ENCODE measurements around the gene PSMG1.

- TF ChIP-seq CTCF (IDR thresholded peaks at IDR 0.05; ENCODE audit: extremely low read depth in 1 of 2, insufficient read depth in 1 of 2, low read depth in 1 of 2, low read length in 2 of 2) (no peak), JUN (IDR thresholded peaks at IDR 0.05; ENCODE audit: borderline replicate concordance, insufficient read depth, insufficient read length, low read depth) (no peak), POLR2A (IDR thresholded peaks at IDR 0.05; ENCODE audit: low read depth, low read length) (no peak)
These were observed 7.6 kb downstream of the PSMG1 start for GRCh38 chr21:39175665-39176064.
